NCI-H446 treated with DMSO at 0.1 percent for 48 hours (cell line): ENCODE measurements around the gene CEMIP.
A peak's percentile ranks its signal among the peaks of the same experiment; 100 is the strongest.

Experiments
- DNase-seq: peaks from one replicate; lab custom pipeline; 2025; lab: John Stamatoyannopoulos, UW

The CEMIP gene

GRCh38 chr15:80982839-80983238 is 203.7 kb downstream of the CEMIP start:
- DNase-seq: no peak

DNA sequence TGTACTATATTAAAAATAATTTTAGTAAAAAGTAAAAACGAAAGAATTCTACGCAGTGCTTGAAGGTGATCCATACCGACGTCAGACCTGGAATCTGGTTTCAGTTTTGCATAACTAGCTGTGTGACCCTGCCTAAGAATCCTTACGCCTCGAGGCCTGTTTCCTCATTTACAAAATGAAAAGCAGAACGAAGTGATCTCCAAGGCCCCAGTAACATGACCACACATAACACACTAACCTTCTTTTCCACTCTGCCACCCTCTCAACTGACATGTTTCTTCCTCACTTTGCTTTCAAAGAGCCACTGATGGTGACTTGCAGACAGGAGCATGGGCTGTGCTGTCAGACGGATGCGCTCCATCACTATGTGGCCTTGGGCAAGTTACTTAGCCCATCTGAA is 205.7 kb downstream of the CEMIP start:
- DNase-seq: no peak

- DNase-seq: no peak
Observed at GRCh38 chr15:80985981-80986380, 206.8 kb downstream of the CEMIP start.

GRCh38 chr15:80986487-80986886 is 207.3 kb downstream of the CEMIP start:
- DNase-seq: no peak

DNA sequence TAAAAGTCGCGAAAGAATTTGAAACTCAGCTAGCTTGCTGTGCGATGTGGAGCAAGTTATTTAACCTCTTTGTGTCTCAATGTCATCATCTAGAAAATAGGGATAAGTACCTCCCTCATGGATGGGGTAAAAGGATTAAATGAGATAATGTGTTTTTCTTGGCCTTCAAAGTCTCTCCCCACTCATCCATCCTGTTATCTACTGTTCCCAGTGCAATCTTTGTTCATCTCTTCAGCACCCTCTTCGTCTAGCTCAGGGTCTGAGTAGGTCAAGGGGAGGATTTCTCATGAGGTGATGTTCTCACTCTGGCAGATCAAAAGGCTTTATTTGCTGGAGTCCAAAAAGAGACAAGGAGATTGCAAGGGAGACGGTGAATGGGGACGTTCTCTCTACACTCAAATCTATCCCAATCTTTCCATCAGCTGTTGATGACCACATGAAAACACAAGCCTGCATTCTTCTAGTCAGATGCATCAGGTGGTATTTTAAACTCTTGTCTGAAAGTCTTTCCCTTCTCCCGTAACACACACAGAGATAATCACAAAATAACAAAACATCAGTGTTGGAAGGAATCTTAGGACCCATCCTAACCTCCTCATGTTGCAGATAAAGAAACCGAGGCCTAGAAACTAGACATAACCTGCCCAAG is 209.1 kb downstream of the CEMIP start:
- no peak for DNase-seq

DNA sequence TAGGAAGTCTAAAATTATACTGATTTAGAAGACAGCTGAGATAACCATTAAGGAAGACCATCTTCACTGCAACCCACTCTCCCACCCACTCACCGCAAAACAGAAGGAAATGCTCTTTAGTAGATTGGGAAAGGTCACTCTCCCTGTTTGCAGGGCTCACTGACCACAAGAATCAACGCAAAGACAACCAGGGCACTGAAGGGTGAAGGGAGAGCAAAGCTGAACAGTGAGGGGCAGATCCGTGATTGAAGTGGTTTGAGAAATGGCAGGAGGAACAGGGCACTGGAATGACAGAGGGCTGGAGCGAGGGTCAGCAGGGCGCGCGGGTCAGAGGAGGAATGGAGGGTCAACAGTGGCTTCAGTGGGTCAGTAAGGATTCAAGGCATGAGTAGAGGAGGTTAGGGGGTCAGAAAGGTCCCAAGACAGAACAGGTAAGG is 209.9 kb downstream of the CEMIP start:
- no peak for DNase-seq

GRCh38 chr15:80989518-80990478 is 210.6 kb downstream of the CEMIP start, which contains the start of gene MESD:
Gene MESD (minus strand): TSS chr15:80989819. CDS start chr15:80989791, 28 bp downstream.
- DNase-seq: peak; percentile 87

DNA sequence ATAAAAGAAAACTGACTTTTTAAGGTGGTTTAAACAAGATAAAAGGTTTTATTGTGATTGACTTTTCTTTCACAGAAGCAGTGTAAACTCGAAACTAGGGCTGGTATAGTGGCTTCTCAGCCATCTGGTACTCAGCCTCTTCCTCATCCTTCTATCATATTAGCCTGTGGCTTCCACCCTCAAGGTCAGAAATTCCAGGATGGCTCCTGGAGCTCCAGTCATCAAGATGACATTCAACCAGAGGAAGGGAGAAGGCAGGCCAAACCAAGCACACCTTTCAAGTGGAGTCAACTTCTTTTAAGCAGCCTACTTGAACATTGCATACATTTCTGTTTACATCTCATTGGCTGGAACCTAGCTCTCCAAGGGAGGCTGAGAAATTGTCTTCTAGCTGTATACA is 211.8 kb downstream of the CEMIP start:
- DNase-seq: no peak

DNA sequence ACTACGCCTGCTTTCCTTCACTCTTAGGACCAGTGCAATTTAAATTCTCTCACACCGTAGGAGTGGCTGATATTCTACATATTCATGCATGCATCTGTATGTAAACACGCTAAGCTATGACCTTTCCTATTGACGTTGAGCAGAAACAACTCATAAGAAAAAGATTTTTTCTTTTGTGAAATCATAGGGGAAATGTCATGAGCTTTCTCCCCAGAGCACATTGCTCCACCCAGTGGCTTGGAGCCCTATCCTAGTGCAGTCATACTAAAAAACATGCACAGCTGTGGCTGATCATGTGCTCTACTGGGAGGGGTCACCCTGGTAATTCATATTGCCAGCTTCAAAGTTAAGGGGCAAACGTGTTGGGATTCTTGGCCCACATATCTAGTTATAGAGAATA is 212.3 kb downstream of the CEMIP start:
- peak; percentile 15 for DNase-seq

DNA sequence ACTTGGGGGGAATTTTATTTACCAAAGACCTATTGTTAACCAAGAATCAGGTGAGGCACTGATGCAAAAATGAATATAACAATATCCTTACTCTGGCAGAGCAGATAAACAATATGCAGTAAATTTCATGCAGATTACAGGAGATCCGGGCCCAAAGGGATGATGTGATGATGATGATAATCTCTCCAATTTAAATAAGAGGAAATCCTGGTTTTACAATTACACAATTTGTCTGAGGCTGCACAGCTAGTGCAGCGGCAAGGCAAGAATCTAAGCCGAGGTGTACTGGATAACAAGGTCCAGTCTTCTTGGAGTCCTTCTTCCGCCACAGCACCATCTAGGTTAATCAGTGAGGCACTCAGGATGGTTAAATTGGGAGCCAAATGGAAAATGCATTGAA is 212.8 kb downstream of the CEMIP start:
- DNase-seq: no peak

- no peak for DNase-seq
Observed at GRCh38 chr15:80992441-80992840, 213.3 kb downstream of the CEMIP start.

- no peak for DNase-seq
Observed at GRCh38 chr15:80996247-80996646, 217.1 kb downstream of the CEMIP start.

- DNase-seq: no peak
Observed at GRCh38 chr15:80997692-80998091, 218.5 kb downstream of the CEMIP start.

- no peak for DNase-seq
Observed at GRCh38 chr15:80998251-80998650, 219.1 kb downstream of the CEMIP start.

DNA sequence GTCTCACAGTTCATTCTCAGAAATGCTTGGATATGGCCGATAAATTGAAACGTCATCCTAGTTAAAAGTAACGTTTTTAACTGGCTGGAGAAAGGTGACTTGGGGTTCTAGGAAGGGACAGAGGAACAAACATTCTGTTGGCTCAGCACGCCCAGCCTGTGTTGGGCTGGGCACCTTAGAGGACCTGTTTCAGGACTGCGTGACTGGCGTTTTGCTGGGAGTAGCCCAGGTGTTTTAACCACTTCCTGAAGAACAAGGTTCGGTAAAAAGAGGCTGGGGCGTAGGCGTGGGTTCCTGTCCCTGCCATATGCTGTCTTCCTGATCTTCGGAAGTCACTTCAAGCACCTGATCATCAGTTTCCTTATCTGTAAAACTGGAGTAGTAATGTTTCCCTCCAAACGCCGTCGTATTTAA is 220.5 kb downstream of the CEMIP start:
- DNase-seq: no peak

GRCh38 chr15:81000144-81000623 is 221.0 kb downstream of the CEMIP start:
- no peak for DNase-seq

- DNase-seq: peak; percentile 75
Observed at GRCh38 chr15:81000624-81001151, 221.5 kb downstream of the CEMIP start, which contains the start of gene TLNRD1. Gene TLNRD1 (plus strand): TSS chr15:81000923. CDS start chr15:81002272, 1,349 bp downstream.
